Sigmoid colon (tissue), 4 donors: Measurements from ENCODE around the gene SLC16A13.

Experiments used
- CTCF ChIP-seq, 4 experiments: fragments of 450-650 bp in 3 of 4; fragments of 200-600 bp in 1 of 4; IDR thresholded peaks; one replicate each; pipeline ENCODE4 v1.5.1; 2016 to 2019; ENCODE audit warnings: antibody characterized with exemption in 4 of 4, mild to moderate bottlenecking in 3 of 4, moderate library complexity in 2 of 4
- POLR2A ChIP-seq, 2 donors: fragments of 450-650 bp; IDR thresholded peaks; one replicate each; pipeline ENCODE4 v1.6.1; 2016; ENCODE audit warnings: antibody characterized with exemption in 2 of 2, mild to moderate bottlenecking in 2 of 2, moderate library complexity in 2 of 2
- POLR2AphosphoS5 ChIP-seq, 4 donors: sonication (generic); formaldehyde crosslinking; IDR thresholded peaks; one replicate each; pipeline ENCODE4 v1.6.1; 2017; ENCODE audit warnings: antibody characterized with exemption in 4 of 4

GRCh38 chr17:7056386-7056785, 20.6 kb downstream of the SLC16A13 start:
- TF ChIP-seq POLR2AphosphoS5 (IDR thresholded peaks at IDR 0.05): no peak
- TF ChIP-seq POLR2A (IDR thresholded peaks at IDR 0.05): no peak
- TF ChIP-seq CTCF (IDR thresholded peaks at IDR 0.05): no peak
